ENCODE measurements around the gene CACNG7.

DNA sequence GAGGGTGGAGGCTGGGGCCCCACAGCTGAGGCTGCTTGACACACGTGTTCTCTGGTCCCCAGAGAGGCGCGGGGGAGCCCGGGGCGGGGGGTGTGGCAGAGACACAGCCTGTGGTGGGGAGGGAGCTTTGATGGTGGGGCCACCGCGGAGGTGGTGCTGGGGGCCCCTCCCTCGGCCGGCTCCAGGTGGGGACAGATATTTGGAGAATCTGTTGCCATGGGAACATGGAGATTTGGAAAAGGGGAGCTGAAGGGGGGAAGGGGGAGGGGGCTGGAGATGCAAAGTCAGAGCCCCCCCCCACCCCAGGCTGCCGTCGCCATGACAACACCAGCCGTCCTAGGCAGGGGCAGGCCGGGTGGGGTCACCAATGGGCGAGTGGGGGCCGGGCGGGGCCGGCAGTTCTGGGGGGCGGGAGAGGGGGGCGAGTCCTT lies 25.8 kb upstream of the CACNG7 start:
- no peak for TF ChIP-seq POLR2A (IDR thresholded peaks at IDR 0.05)
- TF ChIP-seq CTCF (IDR thresholded peaks at IDR 0.05) = no peak
